Loucy (cell line): ENCODE measurements around the gene TTLL12.

ENCODE experiments used
- H2AFZ ChIP-seq: fragments of 200-600 bp; sonication (generic); 2 replicates; pipeline ENCODE4 v1.6.0; 2016; ENCODE audit warnings: antibody characterized with exemption, mild to moderate bottlenecking, low read length, moderate library complexity
- H3F3A ChIP-seq: fragments of 200-600 bp; 2 replicates; pipeline ENCODE4 v1.6.0; 2016; ENCODE audit warnings: antibody characterized with exemption, low read depth, mild to moderate bottlenecking
- H3K27me3 ChIP-seq: fragments of 200-600 bp; sonication (generic); 2 replicates; pipeline ENCODE4 v1.6.1; 2014; ENCODE audit warnings: low read length, mild to moderate bottlenecking; ENCODE audit not compliant: insufficient read depth, poor library complexity, severe bottlenecking
- H3K36me3 ChIP-seq: fragments of 200-600 bp; sonication (generic); 2 replicates; pipeline ENCODE4 v1.6.1; 2016; ENCODE audit warnings: low read length; ENCODE audit not compliant: insufficient read depth
- H3K4me1 ChIP-seq: fragments of 200-600 bp; sonication (generic); 2 replicates; pipeline ENCODE4 v1.5.1; 2014; ENCODE audit warnings: low read length, mild to moderate bottlenecking; ENCODE audit not compliant: insufficient read depth, poor library complexity, severe bottlenecking
- H3K4me2 ChIP-seq: fragments of 200-600 bp; sonication (generic); 2 replicates; pipeline ENCODE4 v1.6.0; 2014; ENCODE audit warnings: antibody characterized with exemption, low read length, low read depth, mild to moderate bottlenecking; ENCODE audit not compliant: poor library complexity, severe bottlenecking
- H3K4me3 ChIP-seq: fragments of 200-600 bp; sonication (generic); 2 replicates; pipeline ENCODE4 v1.5.1; 2014; ENCODE audit warnings: low read length, mild to moderate bottlenecking, mixed read lengths; ENCODE audit not compliant: poor library complexity, severe bottlenecking
- H3K79me2 ChIP-seq: fragments of 200-600 bp; sonication (generic); 2 replicates; pipeline ENCODE4 v1.6.1; 2014; ENCODE audit warnings: low read length; ENCODE audit not compliant: insufficient read depth
- H3K9ac ChIP-seq: fragments of 200-600 bp; sonication (generic); 2 replicates; pipeline ENCODE4 v1.6.0; 2014; ENCODE audit warnings: mild to moderate bottlenecking, low read depth, low read length, moderate library complexity; ENCODE audit not compliant: poor library complexity, severe bottlenecking
- H3K9me2 ChIP-seq: fragments of 200-600 bp; sonication (generic); replicated peaks from 2 replicates; pipeline ENCODE4 v1.6.1; 2016; ENCODE audit warnings: low read depth, low read length, mixed read lengths
- H3K9me3 ChIP-seq: fragments of 200-600 bp; sonication (generic); 2 replicates; pipeline ENCODE4 v1.6.1; 2014; ENCODE audit warnings: mild to moderate bottlenecking, antibody characterized with exemption, low read length, low read depth; ENCODE audit not compliant: insufficient read depth
- H4K20me1 ChIP-seq: fragments of 200-600 bp; sonication (generic); 2 replicates; pipeline ENCODE4 v1.6.0; 2014; ENCODE audit warnings: antibody characterized with exemption, low read length, mild to moderate bottlenecking; ENCODE audit not compliant: insufficient read depth, poor library complexity, severe bottlenecking
- EZH2phosphoT487 ChIP-seq: fragments of 200-600 bp; IDR thresholded peaks from 2 replicates; pipeline ENCODE4 v1.6.1; 2018; ENCODE audit warnings: antibody characterized with exemption, mild to moderate bottlenecking, moderate library complexity, borderline replicate concordance
- TF ChIP-seq, protein P1 (sequence below): fragments of 200-600 bp; sonication (generic); conservative IDR thresholded peaks from 2 replicates; pipeline ENCODE4 v1.5.1; 2014; ENCODE audit warnings: mild to moderate bottlenecking, antibody characterized with exemption, low read length

Gene TTLL12

DNA sequence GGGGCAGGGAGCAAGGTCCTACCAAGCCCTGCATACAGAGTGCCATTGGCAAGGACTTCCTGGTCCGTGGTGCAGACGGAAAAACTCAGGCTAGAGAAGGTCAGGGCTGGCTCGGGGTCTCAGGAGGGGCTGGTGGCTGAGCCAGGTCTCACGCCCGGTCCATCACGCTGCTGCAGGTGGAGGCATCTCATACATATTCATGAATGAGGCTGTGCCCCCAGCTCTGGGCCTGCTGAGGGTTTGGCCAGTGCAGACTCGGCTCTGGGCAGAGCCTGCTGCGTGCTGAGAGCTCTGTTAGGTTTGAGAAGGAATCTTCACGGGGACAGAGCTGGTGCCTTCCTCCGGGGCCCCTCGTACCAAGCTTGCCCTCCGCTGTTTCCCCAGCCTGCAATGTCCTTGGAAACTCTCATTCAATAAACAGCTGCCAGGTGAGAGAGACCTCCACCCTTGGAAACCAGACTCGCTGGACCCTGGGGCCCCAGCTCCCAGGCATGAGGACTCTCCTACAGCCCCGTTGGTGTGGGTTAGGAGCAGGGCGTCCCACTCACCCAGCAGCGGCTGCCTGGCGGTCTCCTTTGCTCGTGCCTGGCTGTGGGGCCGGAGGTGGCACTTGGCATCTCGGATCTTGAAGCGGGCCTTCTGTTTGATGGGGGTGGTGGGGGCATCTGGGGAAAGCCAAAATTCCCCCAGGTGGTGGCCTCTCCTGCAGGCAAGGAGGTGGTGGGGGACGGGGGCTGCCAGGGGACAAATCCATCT lies 33.9 kb upstream of the TTLL12 start:
- H3F3A ChIP-seq, result no peaks in the 10 kb centered on the region
- H3K4me1 ChIP-seq, result no peaks in the 10 kb centered on the region
- no peaks in the 10 kb centered on the region for H3K9me2 ChIP-seq
- H3K4me2 ChIP-seq, result no peak overlapping the region
- H3K9me3 ChIP-seq, result no peaks in the 10 kb centered on the region
- TF ChIP-seq EZH2phosphoT487, result no peak
- TF ChIP-seq, protein P1, sequence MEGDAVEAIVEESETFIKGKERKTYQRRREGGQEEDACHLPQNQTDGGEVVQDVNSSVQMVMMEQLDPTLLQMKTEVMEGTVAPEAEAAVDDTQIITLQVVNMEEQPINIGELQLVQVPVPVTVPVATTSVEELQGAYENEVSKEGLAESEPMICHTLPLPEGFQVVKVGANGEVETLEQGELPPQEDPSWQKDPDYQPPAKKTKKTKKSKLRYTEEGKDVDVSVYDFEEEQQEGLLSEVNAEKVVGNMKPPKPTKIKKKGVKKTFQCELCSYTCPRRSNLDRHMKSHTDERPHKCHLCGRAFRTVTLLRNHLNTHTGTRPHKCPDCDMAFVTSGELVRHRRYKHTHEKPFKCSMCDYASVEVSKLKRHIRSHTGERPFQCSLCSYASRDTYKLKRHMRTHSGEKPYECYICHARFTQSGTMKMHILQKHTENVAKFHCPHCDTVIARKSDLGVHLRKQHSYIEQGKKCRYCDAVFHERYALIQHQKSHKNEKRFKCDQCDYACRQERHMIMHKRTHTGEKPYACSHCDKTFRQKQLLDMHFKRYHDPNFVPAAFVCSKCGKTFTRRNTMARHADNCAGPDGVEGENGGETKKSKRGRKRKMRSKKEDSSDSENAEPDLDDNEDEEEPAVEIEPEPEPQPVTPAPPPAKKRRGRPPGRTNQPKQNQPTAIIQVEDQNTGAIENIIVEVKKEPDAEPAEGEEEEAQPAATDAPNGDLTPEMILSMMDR, result no peak
- H2AFZ ChIP-seq, result no peak overlapping the region
- no peak overlapping the region for H3K4me3 ChIP-seq
- no peaks in the 10 kb centered on the region for H3K79me2 ChIP-seq
- H3K9ac ChIP-seq, result no peak overlapping the region
- H3K36me3 ChIP-seq, result no peaks in the 10 kb centered on the region
- no peaks in the 10 kb centered on the region for H4K20me1 ChIP-seq
- H3K27me3 ChIP-seq, result no peaks in the 10 kb centered on the region

DNA sequence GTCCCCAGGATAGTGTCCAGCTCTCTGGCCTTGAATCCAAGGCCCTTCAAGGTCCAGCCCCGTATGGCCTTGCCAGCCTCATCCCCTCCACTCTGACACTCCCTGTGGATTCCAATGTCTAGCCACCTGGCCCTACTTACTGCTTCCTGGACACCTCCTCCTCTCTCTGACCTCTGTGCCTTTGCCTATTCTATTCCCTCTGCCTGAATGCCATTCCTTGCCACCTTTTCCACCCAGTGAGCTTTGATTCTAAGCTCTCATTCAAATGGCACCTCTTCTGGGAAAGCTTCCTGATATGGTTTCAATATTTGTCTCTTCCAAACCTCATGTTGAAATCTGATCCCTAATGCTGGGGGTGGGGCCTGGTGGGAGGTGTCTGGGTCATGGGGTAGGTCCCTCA lies 31.9 kb upstream of the TTLL12 start:
- Histone ChIP-seq H3K4me1 (no peaks in the 10 kb centered on the region), H3K4me2 (no peak overlapping the region), H3K9me3 (no peaks in the 10 kb centered on the region), H3K27me3 (no peaks in the 10 kb centered on the region), H3K36me3 (no peaks in the 10 kb centered on the region), H3K9me2 (no peaks in the 10 kb centered on the region), H3K79me2 (no peaks in the 10 kb centered on the region), H3K9ac (no peak overlapping the region), H3F3A (no peaks in the 10 kb centered on the region), H3K4me3 (no peak overlapping the region), H2AFZ (no peak overlapping the region), H4K20me1 (no peaks in the 10 kb centered on the region)
- TF ChIP-seq, protein P1, result no peak
- TF ChIP-seq EZH2phosphoT487, result no peak

DNA sequence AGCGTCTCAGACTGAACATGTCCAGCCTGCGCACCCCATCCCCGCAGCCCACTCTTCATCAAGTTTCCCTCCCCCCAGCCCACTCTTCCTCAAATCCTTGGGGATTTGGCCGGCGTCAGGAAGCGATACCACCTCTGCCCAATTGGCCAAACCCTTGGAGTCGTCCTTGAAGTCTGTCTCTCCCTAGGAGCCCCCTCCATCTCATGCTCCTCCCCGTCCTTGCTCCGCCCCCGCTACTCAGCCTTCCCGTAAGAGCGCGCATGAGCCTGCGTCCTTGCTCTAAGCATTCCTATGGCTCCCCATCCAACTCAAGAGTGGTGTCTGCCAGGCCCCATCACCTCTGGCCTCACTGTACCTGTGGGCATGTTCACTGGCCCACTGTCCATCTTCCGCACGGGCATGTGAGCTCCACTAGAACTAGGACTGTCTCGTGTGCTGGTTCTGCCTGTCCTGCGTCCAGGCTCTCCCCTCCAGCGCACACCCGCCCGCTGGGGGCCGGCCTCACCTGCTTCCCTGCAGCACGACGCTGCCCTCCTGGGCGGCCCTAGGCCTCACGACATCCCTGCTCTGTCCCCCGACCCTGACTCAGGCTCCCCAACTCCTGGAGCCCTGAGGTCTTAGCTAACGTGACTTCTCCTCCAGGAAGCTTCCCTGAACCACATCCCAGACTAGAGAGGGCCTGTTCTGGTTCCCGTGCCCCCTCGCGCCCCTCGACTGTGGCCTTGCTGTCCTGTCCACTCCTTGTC lies 30.5 kb upstream of the TTLL12 start:
- no peaks in the 10 kb centered on the region for H3K27me3 ChIP-seq
- H3F3A ChIP-seq, result no peaks in the 10 kb centered on the region
- no peaks in the 10 kb centered on the region for H3K79me2 ChIP-seq
- H3K4me3 ChIP-seq, result no peak overlapping the region
- TF ChIP-seq, protein P1, result no peak
- no peak for TF ChIP-seq EZH2phosphoT487
- no peaks in the 10 kb centered on the region for H3K36me3 ChIP-seq
- H3K9me3 ChIP-seq, result no peaks in the 10 kb centered on the region
- no peak overlapping the region for H2AFZ ChIP-seq
- no peak overlapping the region for H3K4me2 ChIP-seq
- no peaks in the 10 kb centered on the region for H3K9me2 ChIP-seq
- H3K9ac ChIP-seq, result no peak overlapping the region
- no peaks in the 10 kb centered on the region for H4K20me1 ChIP-seq
- H3K4me1 ChIP-seq, result no peaks in the 10 kb centered on the region
